ENCODE data around the gene SFXN1. TPM values are rescaled to one million over a fixed set of nuclear protein-coding genes. Genes with fewer than 3 reads are reported as not detected.

The SFXN1 gene
- total and polyA plus RNA-seq, 9 of the 15 experiments (the other 6 are each of a cell fraction or from before 2014, with no cell fraction given) = 31.8 to 261 (median 113) TPM

GRCh38 chr5:175494264-175495183 lies 16.2 kb downstream of the SFXN1 start:
- Histone ChIP-seq H4K20me1 (replicated peaks; ENCODE audit: control insufficient read depth, insufficient read depth, low read length) (peaks cover 13% of the 10 kb centered on the region), H3K79me2 (ENCODE audit: control insufficient read depth, insufficient read depth, low read length) (peaks cover 61% of the 10 kb centered on the region), H3K27ac (ENCODE audit: extremely low read depth, low read depth, low read length) (no peak overlapping the region), H3K4me3 (no peak overlapping the region), H3K4me2 (ENCODE audit: insufficient read depth, low read length) (no peak overlapping the region), H3K4me1 (replicated peaks in 1 of 2; ENCODE audit: control insufficient read depth in 2 of 2, insufficient read depth in 2 of 2, low read length in 2 of 2) (peaks cover 0 to 4% of the 10 kb centered on the region in 2 experiments; a peak in 2 of 5 replicates), H3K9me3 (replicated peaks; ENCODE audit: control insufficient read depth, insufficient read depth, low read depth, low read length) (no peaks in the 10 kb centered on the region), H3K9ac (ENCODE audit: insufficient read depth in 1 of 2, low read depth in 2 of 2, low read length in 2 of 2) (no peak overlapping the region), H3K27me3 (ENCODE audit: control insufficient read depth in 2 of 2, insufficient read depth in 2 of 2, low read length in 2 of 2) (no peaks in the 10 kb centered on the region), H3K36me3 (ENCODE audit: control insufficient read depth, insufficient read depth, low read length) (peaks cover 89% of the 10 kb centered on the region), H3K9me1 (ENCODE audit: control insufficient read depth, insufficient read depth, low read length) (no peaks in the 10 kb centered on the region), H2AFZ (ENCODE audit: low read depth, low read length) (no peak overlapping the region)
- DNase-seq (ENCODE audit: extremely low read depth in 1 of 4, low spot score in 3 of 4) = no peak
- TF ChIP-seq MYC (IDR thresholded peaks at IDR 0.05; ENCODE audit: low read depth, low read length) = no peak
- TF ChIP-seq MYC (CRISPR knock-in tag; IDR thresholded peaks at IDR 0.05; ENCODE audit: borderline replicate concordance, low read depth) = no peak
- TF ChIP-seq ZNF398 (CRISPR knock-in tag; IDR thresholded peaks at IDR 0.05) = no peak
- no peak for TF ChIP-seq EP400 (IDR thresholded peaks at IDR 0.05)
- TF ChIP-seq, protein P1, sequence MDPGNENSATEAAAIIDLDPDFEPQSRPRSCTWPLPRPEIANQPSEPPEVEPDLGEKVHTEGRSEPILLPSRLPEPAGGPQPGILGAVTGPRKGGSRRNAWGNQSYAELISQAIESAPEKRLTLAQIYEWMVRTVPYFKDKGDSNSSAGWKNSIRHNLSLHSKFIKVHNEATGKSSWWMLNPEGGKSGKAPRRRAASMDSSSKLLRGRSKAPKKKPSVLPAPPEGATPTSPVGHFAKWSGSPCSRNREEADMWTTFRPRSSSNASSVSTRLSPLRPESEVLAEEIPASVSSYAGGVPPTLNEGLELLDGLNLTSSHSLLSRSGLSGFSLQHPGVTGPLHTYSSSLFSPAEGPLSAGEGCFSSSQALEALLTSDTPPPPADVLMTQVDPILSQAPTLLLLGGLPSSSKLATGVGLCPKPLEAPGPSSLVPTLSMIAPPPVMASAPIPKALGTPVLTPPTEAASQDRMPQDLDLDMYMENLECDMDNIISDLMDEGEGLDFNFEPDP (CRISPR knock-in tag; IDR thresholded peaks at IDR 0.05) = no peak
- TF ChIP-seq, protein P2, sequence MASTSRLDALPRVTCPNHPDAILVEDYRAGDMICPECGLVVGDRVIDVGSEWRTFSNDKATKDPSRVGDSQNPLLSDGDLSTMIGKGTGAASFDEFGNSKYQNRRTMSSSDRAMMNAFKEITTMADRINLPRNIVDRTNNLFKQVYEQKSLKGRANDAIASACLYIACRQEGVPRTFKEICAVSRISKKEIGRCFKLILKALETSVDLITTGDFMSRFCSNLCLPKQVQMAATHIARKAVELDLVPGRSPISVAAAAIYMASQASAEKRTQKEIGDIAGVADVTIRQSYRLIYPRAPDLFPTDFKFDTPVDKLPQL (IDR thresholded peaks at IDR 0.05; ENCODE audit: extremely low read depth, insufficient read length) = no peak
- no peak for TF ChIP-seq MAFF (IDR thresholded peaks at IDR 0.05; ENCODE audit: low read length)
- TF ChIP-seq NUFIP1 (IDR thresholded peaks at IDR 0.05; ENCODE audit: partially characterized antibody) = no peak
- no peak for TF ChIP-seq MEF2A (IDR thresholded peaks at IDR 0.05; ENCODE audit: control insufficient read depth, low read depth, low read length)
- TF ChIP-seq, protein P3, sequence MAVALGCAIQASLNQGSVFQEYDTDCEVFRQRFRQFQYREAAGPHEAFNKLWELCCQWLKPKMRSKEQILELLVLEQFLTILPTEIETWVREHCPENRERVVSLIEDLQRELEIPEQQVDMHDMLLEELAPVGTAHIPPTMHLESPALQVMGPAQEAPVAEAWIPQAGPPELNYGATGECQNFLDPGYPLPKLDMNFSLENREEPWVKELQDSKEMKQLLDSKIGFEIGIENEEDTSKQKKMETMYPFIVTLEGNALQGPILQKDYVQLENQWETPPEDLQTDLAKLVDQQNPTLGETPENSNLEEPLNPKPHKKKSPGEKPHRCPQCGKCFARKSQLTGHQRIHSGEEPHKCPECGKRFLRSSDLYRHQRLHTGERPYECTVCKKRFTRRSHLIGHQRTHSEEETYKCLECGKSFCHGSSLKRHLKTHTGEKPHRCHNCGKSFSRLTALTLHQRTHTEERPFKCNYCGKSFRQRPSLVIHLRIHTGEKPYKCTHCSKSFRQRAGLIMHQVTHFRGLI (CRISPR knock-in tag; IDR thresholded peaks at IDR 0.05) = no peak
- TF ChIP-seq ATF1 (CRISPR knock-in tag; IDR thresholded peaks at IDR 0.05) = no peak
- no peak for TF ChIP-seq ATF1 (tag; IDR thresholded peaks at IDR 0.05)
- no peak for FAIRE-seq
- intact Hi-C loops (cut with micrococcal nuclease) (no loop called here), in situ Hi-C loops (cut with MboI) (no loop called here)
- WGBS (ENCODE audit: insufficient coverage, low coverage, missing lambda C conversion rate) = 96% methylated on average over 13 of the region's 17 CpGs
- CTCF ChIA-PET (ENCODE audit: low intra/inter-chr PET ratio) = no interaction called here
- POLR2A ChIA-PET = interaction anchor here (0.7 to 0.9 kb wide), 3 partner anchors 8 to 883 kb away, joined by 3 to 4 read pairs (median 3); no protein-coding TSS in a partner anchor
- no TSS peak for BruUV-seq (replicated peaks)
- no peak for ATAC-seq

Measured in K562 (cell line).